NB4 (cell line): ENCODE data around the gene FBXW8.

Experiments used
- POLR2A ChIP-seq: IDR thresholded peaks from 2 replicates; pipeline ENCODE4 v1.6.1; 2011; ENCODE audit warnings: mild to moderate bottlenecking; ENCODE audit not compliant: insufficient read length; ENCODE audit errors: extremely low read depth
- TF ChIP-seq, protein P1 (sequence below): IDR thresholded peaks from one replicate; pipeline ENCODE4 v1.5.1; 2012; ENCODE audit warnings: low read depth, low read length

- TF ChIP-seq POLR2A: no peak
- TF ChIP-seq, protein P1, sequence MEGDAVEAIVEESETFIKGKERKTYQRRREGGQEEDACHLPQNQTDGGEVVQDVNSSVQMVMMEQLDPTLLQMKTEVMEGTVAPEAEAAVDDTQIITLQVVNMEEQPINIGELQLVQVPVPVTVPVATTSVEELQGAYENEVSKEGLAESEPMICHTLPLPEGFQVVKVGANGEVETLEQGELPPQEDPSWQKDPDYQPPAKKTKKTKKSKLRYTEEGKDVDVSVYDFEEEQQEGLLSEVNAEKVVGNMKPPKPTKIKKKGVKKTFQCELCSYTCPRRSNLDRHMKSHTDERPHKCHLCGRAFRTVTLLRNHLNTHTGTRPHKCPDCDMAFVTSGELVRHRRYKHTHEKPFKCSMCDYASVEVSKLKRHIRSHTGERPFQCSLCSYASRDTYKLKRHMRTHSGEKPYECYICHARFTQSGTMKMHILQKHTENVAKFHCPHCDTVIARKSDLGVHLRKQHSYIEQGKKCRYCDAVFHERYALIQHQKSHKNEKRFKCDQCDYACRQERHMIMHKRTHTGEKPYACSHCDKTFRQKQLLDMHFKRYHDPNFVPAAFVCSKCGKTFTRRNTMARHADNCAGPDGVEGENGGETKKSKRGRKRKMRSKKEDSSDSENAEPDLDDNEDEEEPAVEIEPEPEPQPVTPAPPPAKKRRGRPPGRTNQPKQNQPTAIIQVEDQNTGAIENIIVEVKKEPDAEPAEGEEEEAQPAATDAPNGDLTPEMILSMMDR: no peak
Measured at GRCh38 chr12:116980083-116980482, 69.3 kb downstream of the FBXW8 start.
